NCI-H187 (cell line): ENCODE data around the gene OR51B6.
"Not testable (repeated sequence)": the region's sequence is repeated elsewhere in the genome, so short reads cannot be mapped to it uniquely, and the experiment has no call there.

Source experiments
- DNase-seq, 2 experiments: peaks; one replicate each; lab custom pipeline; 2025; lab: John Stamatoyannopoulos, UW

Gene OR51B6

GRCh38 chr11:5366365-5366764, 15.1 kb downstream of the OR51B6 start:
- DNase-seq, result not testable (repeated sequence)

GRCh38 chr11:5366856-5367255, 15.5 kb downstream of the OR51B6 start:
- DNase-seq, result no peak

GRCh38 chr11:5367448-5368074, 16.3 kb downstream of the OR51B6 start:
- DNase-seq, result no peak

- no peak for DNase-seq
These were observed 17.3 kb downstream of the OR51B6 start for GRCh38 chr11:5368502-5369043.

GRCh38 chr11:5369789-5370188, 18.5 kb downstream of the OR51B6 start:
- no peak for DNase-seq

- DNase-seq, result peak in 1 of 2 experiments; percentile 5
These were observed 29.5 kb downstream of the OR51B6 start for GRCh38 chr11:5380740-5381342.

GRCh38 chr11:5383576-5383975, 32.3 kb downstream of the OR51B6 start, which contains the start of gene OR51M1:
Gene OR51M1 (plus strand): TSS chr11:5383812. CDS start chr11:5389399, 5,587 bp downstream.
- DNase-seq, result no peak

- no peak for DNase-seq
These were observed 33.0 kb downstream of the OR51B6 start for GRCh38 chr11:5384335-5384734.

GRCh38 chr11:5390210-5390609, 38.9 kb downstream of the OR51B6 start:
- no peak for DNase-seq

GRCh38 chr11:5394091-5394490, 42.8 kb downstream of the OR51B6 start:
- DNase-seq, result no peak

- no peak for DNase-seq
These were observed 47.6 kb downstream of the OR51B6 start for GRCh38 chr11:5398936-5399335.
